Measurements from ENCODE around the gene KCNK4.

The KCNK4 gene

DNA sequence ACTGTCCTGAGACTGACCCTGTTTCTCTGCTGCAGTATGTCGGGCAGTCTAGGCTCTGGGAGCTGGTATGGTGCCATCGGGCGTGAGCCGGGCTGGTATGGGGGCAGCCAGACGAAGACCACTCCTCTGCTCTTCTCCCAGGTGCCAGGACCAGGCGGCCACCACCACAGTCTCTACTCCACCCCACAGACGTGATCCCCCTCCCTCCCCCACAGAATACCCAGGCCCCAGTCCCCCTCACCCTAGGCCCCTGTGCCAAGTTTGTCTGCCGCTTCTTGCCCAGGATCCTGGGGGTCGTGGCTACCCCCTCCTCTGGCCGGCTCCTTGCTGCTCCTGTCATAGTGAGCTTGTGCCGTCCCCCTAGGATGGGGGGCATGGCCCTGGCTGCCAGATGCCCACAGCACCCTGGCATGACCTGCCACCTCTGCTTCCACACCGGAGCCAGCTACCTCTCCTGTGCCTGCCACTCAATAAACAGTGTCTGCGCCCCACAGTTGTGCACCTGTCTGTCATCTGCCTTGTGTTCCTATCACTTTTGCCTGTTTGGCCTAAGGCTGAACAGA lies 2.0 kb upstream of the KCNK4 start:
- in situ Hi-C loops (cut with MboI; ENCODE audit: low sequenced_read_pairs) = no loop called here

DNA sequence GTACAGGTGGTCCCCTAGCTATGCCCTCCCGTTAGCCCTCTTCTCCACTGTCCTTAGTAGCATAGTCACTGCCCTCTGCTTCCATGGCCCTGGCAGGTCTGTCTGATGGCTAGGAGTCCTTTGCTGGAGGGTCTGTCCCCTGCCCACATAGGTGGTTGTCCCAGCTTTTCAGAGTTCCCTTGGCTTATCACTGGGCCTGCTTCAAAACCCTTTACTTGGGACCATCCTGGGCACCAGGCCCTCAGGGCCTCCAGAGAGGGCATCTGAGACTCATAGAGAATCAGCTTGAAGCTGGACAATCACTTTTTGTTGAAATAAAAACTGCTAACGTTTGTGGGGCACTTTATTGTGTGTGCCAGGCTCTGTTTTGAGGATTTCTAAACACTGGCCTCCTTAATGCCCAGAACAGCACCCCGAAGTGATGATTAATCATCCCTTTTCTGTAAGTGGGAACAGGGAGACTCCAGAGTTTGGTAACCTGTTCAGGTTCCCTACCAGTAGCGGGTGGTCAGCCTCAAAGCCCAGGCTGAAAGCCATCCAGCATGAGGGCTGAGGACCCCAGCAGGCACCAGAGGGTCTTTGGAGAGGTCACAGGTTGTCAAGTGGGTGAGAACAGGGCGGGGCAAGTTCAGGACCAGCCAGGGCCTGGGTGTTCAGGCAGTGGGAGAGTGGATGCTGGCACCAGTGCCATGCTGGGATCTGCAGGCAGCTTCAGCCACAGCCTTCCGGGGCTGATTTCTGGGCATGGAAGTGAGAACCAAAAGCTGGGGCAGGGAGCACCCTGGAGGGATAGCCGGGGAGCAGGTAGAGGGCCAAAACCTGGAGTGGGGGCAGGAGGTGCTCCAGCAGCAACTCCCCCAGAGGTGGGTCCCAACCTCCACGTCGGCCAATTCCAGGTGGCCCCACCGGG lies 495 bp upstream of the KCNK4 start:
- in situ Hi-C loops (cut with MboI; ENCODE audit: low sequenced_read_pairs) = no loop called here

DNA sequence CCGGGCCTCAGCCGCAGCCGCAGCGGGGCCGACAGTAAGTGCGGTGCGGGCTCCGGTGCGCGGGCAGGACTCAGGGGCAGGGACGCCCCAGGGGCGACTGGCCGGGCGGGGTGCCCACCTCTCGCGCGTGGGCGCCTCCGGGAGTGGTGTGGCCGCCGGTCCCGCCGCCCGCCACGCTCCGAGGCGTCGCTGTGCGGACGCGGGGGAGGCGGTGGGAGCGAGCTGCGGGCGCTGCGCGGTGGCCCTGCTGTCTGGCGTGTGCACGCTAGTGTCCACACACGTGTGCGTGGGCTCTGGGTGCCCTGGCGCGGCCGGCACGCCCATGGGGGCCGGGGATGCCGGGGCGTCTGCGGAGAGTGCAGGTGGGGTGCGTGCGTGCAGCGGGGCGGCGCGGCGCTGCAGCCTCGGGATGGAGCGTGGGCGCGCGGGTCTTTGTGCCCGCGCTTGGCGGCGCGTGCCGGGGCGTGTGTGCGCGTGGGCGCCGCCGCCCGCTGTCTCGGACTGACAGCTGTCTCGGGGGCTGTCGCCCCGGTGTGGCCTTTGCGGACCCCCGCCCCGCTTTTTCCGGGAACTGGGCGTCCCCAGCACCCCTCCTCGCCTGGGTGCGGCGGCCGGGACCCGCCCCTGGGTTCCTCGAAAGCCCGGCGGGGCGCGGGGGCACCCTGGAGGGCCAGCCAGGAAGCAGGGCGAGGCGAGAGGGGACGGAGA lies 804 bp downstream of the KCNK4 start:
- in situ Hi-C loops (cut with MboI; ENCODE audit: low sequenced_read_pairs) = no loop called here

DNA sequence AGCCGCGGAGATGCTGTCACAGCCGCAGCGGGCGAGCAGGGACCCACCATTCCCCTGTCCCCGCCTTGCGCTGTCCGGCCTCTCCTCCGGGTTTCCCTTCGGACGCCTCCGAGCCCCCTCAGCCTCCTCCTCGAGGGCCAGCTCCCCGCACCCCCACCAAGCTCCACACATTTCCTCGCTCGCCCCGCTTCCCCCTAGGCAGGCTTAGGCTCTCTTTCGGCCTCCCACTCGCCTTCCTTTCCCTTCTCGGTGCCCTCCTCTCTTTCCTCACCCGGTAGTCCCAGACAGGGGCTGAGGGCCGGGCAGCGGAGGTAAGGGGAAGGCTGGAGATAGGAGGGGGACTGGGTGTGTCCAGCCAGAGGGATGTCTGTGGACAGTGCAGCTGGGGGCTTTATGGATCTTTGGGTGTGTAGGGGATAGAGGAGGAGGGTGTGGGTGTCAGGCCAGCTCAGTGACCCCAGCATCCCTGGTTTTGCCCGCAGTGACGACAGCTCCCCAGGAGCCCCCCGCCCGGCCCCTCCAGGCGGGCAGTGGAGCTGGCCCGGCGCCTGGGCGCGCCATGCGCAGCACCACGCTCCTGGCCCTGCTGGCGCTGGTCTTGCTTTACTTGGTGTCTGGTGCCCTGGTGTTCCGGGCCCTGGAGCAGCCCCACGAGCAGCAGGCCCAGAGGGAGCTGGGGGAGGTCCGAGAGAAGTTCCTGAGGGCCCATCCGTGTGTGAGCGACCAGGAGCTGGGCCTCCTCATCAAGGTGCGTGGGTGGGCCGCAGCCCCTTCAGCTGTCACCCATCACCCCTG lies 1.6 kb downstream of the KCNK4 start:
- in situ Hi-C loops (cut with MboI; ENCODE audit: low sequenced_read_pairs) = no loop called here

DNA sequence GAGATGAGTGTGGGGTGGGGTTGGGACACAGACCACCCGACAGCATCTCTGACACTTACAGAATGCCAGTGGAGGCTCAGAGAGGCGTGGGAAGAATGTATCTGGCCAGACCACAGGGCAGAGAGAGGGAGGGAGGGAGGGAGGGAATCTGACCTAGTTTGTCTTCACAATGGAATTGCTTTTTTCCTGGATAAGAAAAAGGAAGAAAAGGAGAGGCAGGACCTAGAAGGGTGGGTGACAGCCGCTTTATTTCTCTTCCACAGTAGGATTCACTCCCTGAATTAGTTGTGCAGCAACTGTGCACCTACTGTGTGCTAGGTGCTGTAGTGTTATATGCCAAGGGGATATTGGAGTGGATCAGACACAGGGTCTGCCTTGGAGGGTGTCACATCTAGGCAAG lies 3.7 kb downstream of the KCNK4 start:
- in situ Hi-C loops (cut with MboI; ENCODE audit: low sequenced_read_pairs) = no loop called here

DNA sequence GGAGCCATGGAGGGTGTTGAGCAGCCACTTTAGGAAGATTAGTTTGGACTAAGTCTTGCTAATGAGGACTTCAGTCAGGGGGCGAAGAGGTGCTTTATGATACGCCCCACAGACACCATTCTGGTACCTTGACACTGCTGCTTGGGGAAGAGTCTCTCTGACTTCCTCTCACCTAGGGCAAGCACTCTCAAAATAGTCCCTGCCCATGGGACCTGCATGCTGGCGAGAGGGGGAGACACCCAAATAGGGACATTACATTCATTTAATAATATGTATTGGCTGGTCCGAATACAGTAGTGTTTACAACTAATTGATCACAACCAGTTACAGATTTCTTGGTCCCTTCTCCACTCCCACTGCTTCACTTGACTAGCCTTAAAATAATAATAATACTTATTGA lies 4.7 kb downstream of the KCNK4 start:
- in situ Hi-C loops (cut with MboI; ENCODE audit: low sequenced_read_pairs) = no loop called here

DNA sequence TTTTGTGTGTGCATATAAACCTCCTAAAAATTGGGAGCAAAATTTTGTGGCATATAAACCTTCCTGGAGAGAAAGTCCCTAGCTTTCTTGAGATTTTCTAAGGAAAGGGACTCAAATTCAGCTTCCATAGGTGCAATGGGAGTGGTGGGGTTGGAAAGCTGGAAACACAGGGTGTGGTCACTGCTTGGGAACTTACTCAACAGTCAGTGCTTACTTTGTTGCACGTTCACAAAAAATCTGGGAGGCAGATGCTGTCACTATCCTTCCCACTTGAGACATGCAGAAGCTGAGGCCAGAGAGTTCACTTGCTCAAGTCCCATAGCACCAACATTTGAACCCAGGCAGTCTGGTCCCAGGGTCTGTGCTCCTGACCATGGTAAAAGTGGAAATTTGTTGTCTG lies 5.1 kb downstream of the KCNK4 start:
- in situ Hi-C loops (cut with MboI; ENCODE audit: low sequenced_read_pairs) = no loop called here

DNA sequence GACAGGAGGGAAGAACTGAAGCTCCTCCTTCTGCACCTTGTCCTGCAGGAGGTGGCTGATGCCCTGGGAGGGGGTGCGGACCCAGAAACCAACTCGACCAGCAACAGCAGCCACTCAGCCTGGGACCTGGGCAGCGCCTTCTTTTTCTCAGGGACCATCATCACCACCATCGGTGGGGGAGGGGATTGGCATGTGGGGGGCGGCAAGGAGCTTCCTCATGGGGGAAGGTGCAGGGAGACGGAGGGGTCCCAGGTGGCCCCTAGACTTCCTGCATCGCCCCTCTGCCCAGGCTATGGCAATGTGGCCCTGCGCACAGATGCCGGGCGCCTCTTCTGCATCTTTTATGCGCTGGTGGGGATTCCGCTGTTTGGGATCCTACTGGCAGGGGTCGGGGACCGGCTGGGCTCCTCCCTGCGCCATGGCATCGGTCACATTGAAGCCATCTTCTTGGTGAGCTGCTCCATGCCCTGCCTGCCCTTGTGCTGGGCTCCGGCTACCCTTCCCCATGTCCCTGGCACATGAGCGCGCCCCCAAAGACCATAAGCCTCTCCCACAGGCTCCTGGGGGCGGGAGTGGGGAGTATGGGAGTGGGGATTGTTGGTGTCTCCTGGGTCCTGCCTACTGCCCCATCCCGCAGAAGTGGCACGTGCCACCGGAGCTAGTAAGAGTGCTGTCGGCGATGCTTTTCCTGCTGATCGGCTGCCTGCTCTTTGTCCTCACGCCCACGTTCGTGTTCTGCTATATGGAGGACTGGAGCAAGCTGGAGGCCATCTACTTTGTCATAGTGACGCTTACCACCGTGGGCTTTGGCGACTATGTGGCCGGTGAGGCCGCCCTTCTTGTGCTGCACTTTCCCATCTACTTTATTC lies 6.0 kb downstream of the KCNK4 start:
- in situ Hi-C loops (cut with MboI; ENCODE audit: low sequenced_read_pairs) = no loop called here

DNA sequence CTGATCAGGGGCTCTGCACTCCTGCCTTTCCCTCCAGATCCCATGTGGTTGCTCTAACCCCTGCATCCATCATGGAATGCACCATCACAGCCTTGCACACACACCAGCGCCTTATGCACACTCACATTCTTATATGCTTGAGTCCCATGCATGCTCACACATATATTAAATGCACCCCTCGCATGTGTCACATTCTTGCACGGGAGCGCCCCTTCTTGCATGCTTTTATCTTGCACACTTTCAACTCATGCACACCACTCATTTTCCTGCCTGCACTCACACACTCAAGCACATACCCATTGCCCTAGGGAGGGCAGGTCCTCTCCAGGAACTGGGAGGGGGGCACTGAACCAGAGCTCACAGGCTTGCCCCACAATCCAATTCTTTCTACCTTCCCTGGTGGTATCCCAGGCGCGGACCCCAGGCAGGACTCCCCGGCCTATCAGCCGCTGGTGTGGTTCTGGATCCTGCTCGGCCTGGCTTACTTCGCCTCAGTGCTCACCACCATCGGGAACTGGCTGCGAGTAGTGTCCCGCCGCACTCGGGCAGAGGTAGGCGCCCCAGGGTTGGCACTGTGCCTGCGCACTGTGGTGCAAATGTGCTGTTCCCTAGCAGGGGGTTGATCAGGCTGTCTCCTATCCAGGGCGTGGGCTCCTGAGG lies 6.7 kb downstream of the KCNK4 start:
- in situ Hi-C loops (cut with MboI; ENCODE audit: low sequenced_read_pairs) = no loop called here

DNA sequence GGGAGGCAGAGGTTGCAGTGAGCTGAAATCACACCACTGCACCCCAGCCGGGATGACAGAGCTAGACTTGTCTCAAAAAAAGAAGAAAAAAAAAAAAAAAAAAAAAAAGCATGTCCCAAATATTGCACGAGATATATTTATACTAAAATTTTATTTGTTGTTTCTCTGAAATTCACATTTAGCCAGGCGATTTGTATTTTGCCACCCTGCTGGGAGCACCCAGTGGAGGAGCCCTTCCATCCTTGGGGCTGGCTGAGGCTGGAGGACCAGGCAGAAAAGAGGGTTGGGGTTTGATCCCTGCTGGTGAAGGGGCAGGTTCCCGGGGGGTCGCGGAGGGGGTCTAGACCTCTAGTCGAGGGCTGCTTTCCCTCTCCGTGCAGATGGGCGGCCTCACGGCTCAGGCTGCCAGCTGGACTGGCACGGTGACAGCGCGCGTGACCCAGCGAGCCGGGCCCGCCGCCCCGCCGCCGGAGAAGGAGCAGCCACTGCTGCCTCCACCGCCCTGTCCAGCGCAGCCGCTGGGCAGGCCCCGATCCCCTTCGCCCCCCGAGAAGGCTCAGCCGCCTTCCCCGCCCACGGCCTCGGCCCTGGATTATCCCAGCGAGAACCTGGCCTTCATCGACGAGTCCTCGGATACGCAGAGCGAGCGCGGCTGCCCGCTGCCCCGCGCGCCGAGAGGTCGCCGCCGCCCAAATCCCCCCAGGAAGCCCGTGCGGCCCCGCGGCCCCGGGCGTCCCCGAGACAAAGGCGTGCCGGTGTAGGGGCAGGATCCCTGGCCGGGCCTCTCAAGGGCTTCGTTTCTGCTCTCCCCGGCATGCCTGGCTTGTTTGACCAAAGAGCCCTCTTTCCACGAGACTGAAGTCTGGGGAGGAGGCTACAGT lies 8.1 kb downstream of the KCNK4 start:
- in situ Hi-C loops (cut with MboI; ENCODE audit: low sequenced_read_pairs) = no loop called here

DNA sequence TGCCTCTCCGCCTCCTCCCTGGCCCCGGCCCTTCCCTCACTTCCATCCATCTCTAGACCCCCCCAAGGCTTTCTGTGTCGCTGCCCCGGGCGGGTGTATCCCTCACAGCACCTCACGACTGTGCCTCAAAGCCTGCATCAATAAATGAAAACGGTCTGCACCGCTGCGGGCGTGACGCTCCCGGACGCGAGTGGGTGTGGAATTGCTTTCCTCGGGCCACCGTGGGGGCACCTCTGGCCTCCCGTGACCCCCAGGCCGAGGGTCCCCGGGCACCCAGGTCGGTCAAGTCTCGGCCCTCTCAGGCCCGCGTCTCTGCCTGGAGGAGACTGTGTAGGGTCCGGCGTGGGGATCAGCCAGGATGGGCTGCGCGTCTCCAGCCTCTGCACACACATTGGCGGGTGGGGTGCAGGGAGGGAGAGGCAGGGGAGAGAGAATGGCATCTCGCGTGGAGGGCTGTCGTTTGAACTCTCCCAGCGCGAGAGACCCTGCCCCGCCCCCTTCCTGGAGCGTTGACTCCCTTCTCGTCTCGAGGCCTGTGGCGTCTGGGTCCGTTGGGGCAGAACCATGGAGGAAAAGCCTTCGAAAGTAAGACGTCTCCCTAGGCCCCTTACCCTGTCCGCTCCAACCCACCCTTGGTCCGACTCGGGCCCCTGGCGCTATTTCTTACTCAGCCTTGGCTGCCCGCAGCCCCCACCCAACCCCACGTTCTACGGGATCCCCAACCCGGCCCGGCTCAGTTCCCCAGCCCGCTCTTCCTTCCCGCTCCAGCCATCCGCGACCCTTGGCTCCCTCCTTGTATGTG lies 8.9 kb downstream of the KCNK4 start, which contains the start of gene CATSPERZ:
Gene CATSPERZ (plus strand): TSS at position 512 of the 802 bp plus-strand sequence. CDS start 53 bp downstream, at position 565.
- in situ Hi-C loops (cut with MboI; ENCODE audit: low sequenced_read_pairs) = no loop called here

DNA sequence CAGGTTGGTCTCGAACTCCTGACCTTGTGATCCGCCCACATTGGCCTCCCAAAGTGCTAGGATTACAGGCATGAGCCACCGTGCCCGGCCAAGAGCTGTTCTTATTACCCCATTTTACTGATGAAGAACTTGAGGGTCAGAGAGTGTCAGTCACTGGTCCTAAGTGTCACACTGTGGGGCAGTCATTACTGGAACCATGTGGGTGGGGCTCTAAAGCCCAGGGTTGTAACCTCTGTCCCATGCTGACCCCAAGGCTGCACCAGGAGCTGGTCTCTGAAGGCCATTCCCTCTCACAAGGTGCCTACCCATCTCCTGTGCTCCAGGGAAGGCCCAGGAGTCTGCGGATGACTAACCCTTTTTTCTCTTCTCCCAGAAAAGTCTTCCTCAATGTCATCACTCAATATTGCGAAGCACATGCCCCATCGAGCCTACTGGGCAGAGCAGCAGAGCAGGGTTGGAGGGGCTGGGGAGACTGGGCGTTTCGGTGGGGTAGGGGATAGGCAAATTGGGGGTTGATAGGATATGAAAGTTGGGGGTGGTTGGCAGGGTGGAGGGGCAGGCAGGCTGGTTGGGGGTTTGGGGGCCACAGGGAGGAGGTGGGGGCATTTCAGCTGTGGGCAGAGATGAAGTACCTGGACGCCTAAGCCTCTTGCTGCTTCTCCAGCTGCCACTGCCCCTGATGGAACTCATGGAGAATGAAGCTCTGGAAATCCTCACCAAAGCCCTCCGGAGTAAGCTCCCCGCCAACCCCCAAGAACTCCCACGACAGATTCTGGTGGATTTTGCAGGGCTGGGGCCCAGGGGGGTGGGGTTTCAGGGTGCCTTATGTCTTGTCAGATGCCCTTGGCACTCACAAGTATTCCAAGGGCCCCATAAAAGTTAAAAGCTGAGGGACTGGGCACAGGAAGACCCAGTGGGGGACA lies 12.3 kb downstream of the KCNK4 start:
- in situ Hi-C loops (cut with MboI; ENCODE audit: low sequenced_read_pairs) = no loop called here

DNA sequence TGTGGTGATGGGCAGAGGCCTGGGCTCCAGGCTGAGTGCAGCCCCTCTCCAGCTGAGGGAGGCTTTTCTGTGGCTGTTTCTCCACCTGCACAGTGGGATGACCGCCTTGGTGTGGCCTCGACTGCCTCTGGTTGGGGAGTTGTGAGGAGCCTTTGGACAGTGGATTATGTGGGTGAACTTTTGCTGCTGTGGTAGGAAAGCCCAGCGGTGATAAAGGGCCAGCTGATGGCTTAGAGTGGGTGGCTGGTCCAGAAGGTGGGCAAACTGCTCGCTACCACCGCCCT lies 12.9 kb downstream of the KCNK4 start:
- in situ Hi-C loops (cut with MboI; ENCODE audit: low sequenced_read_pairs) = no loop called here

DNA sequence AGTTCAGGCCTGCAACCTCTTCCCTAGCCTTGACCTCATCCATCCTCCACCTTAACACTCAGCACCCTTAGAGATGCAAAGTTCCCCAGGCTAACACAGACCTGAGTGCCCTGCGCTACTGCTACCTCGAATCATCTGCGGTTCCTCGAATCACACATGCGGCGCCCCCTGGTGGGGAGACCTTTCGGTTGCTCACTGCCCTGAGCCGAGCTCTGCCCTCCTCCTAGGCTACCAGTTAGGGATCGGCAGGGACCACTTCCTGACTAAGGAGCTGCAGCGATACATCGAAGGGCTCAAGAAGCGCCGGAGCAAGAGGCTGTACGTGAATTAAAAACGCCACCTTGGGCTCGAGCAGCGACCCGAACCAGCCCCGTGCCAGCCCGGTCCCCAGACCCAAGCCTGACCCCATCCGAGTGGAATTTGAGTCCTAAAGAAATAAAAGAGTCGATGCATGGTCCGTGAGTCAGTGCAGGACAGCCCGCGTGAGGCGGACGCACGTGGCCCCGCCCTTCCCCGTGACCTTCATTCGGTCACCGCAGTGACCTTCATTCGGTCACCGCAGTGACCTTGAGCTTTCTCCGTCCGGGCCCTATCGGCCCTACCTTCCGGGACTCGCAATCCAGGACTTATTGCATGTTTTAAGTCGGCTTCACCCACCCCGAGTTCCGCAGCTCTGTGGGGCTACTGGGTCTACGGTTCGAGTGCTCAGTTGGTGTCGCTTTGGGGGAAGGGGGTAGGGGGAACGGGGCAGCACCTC lies 13.4 kb downstream of the KCNK4 start:
- in situ Hi-C loops (cut with MboI; ENCODE audit: low sequenced_read_pairs) = no loop called here

DNA sequence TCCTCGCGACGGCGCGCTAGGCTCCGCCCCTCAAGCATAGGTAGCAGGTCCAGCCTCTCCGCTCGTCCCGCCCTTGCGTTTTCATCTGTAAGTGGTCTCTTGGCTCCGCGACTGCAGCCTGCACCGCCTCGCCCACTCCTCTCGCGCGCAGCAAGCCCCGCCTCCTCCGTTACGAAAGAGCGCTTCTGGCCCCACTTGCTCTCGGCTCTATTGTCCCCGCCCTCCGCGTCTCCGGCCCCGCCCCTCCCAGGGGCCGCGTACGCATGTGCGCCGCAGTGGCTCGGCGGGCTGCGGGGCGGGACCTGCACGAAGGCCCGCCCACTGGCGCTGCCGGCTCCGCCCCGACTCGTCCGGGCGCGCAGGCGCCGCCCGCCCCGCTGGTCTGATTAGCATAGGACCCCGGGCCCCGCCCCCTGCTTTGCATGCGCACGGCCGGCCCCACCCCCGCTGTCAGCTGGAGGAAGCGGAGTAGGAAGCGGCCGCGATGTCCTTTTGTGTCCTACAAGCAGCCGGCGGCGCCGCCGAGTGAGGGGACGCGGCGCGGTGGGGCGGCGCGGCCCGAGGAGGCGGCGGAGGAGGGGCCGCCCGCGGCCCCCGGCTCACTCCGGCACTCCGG lies 14.1 kb downstream of the KCNK4 start, which contains the start of gene ESRRA:
Gene ESRRA (plus strand): TSS at position 450 of the 616 bp plus-strand sequence. CDS start 1,656 bp downstream, outside the sequence.
- in situ Hi-C loops (cut with MboI; ENCODE audit: low sequenced_read_pairs) = no loop called here
